Tibial nerve (tissue), 4 donors: ENCODE results near the gene LPIN1.

ENCODE experiments used
- CTCF ChIP-seq, 5 experiments: fragments of 200-600 bp in 3 of 5; fragments of 450-650 bp in 2 of 5; sonication (generic) in 3 of 5; IDR thresholded peaks; one replicate each; pipeline ENCODE4 v1.5.1; 2016 to 2019; ENCODE audit warnings: antibody characterized with exemption in 5 of 5, mild to moderate bottlenecking in 3 of 5, moderate library complexity in 2 of 5
- EP300 ChIP-seq, 2 donors: sonication (generic); formaldehyde crosslinking; IDR thresholded peaks; one replicate each; pipeline ENCODE4 v1.6.1; 2017; ENCODE audit warnings: antibody characterized with exemption in 2 of 2, mild to moderate bottlenecking in 1 of 2

- no peak for TF ChIP-seq CTCF (IDR thresholded peaks at IDR 0.05)
- TF ChIP-seq EP300 (IDR thresholded peaks at IDR 0.05), result no peak
Measured at GRCh38 chr2:11875481-11875880, 129.0 kb downstream of the LPIN1 start.
